ENCODE results near the gene DHRS9.

GRCh38 chr2:169112841-169113240, 43.5 kb downstream of the DHRS9 start:
- no peak for TF ChIP-seq MAFK (IDR thresholded peaks at IDR 0.05; ENCODE audit: low read depth, low read length)
- no peak for TF ChIP-seq POLR2A (IDR thresholded peaks at IDR 0.05; ENCODE audit: low read depth, low read length)
- TF ChIP-seq CTCF (conservative IDR thresholded peaks at IDR 0.05; ENCODE audit: low read depth, low read length), result no peak
- TF ChIP-seq CEBPB (IDR thresholded peaks at IDR 0.05; ENCODE audit: low read depth, low read length), result no peak
- no peak for TF ChIP-seq RAD21 (IDR thresholded peaks at IDR 0.05; ENCODE audit: low read length)
- no peak for TF ChIP-seq FOS (IDR thresholded peaks at IDR 0.05; ENCODE audit: low read depth, low read length)
- no peak for TF ChIP-seq MXI1 (IDR thresholded peaks at IDR 0.05; ENCODE audit: borderline replicate concordance, low read depth, low read length)
- TF ChIP-seq USF2 (IDR thresholded peaks at IDR 0.05; ENCODE audit: low read depth, low read length), result no peak
